ENCODE data around the gene UGT2A3. TPM values are rescaled to one million over a fixed set of nuclear protein-coding genes. Genes with fewer than 3 reads are reported as not detected.
"Not testable (repeated sequence)": the region's sequence is repeated elsewhere in the genome, so short reads cannot be mapped to it uniquely, and the experiment has no call there.

The UGT2A3 gene
- total RNA-seq, 4 donors from 2014 or later: 0.13 to 0.46 (median 0.13) TPM; not detected in 1

DNA sequence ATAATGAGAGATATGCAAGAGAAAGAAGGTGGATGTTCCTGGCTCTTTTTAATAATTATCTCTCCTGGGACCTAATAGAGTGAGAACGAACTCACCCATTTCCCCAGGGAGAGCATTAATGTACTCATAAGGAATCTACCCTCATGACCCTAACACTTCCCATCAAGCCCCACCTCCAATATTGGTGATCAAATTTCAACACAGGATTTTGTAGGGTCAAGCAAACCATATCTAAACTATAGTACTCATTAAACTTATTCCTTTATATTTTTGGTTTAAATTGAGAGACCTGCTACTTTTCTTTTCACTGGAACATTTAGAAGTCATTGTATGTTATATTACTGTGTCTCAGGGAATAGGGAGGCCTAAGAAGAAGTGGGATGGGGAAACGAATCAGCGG lies 2.6 kb downstream of the UGT2A3 start:
- Histone ChIP-seq H3K9me3 (no peaks in the 10 kb centered on the region), H3K36me3 (no peaks in the 10 kb centered on the region), H3K27ac (no peak overlapping the region), H3K27me3 (no peaks in the 10 kb centered on the region), H3K4me3 (no peak overlapping the region), H3K4me1 (no peaks in the 10 kb centered on the region)
- ATAC-seq (no peak), DNase-seq (no peak)
- TF ChIP-seq POLR2A (IDR thresholded peaks at IDR 0.05): no peak
- no peak for TF ChIP-seq CTCF (IDR thresholded peaks at IDR 0.05 in 4 of 5, conservative IDR thresholded peaks at IDR 0.05 in 1 of 5)
- in situ Hi-C loops (cut with MboI; ENCODE audit: low sequenced_read_pairs in 4 of 4): no loop called here
- intact Hi-C loops (cut with DNase I; ENCODE audit: low total_unique reads): no loop called here

DNA sequence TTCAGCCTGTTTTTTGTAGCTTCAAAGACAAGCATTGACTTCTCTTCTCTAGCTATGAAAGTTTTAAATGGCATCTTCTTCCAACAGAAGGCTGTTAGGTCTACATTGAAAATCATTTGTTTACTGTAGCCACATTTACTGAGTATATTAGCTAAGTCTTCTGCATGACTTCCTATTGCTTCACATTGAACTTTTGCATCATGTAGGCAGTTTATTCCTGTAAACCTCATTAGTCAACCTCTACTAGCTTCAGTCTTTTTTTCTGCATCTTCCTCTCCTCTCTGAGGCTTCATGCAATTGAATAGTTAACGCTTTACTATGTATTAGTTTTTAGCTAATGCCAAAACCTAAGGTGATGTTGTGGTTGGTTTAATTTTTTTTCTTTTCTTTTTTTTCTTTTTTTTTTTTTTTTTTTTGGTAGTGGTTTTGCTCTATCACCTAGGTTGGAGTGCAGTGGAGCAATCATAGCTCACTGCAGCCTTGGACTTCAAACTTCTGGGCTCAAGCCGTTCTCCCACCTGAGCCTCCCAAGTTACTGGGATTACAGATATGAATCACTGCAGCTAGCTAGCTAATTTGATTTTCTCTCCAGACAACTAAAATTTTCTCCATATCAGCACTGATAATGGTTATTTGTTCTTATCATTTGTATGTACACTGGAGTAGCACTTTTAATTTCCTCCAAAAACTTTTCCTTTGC lies 3.4 kb downstream of the UGT2A3 start:
- Histone ChIP-seq H3K4me1 (no peaks in the 10 kb centered on the region), H3K27ac (no peak overlapping the region), H3K9me3 (no peaks in the 10 kb centered on the region), H3K36me3 (no peaks in the 10 kb centered on the region), H3K4me3 (no peak overlapping the region), H3K27me3 (no peaks in the 10 kb centered on the region)
- no peak for DNase-seq
- TF ChIP-seq CTCF (IDR thresholded peaks at IDR 0.05 in 4 of 5, conservative IDR thresholded peaks at IDR 0.05 in 1 of 5) (no peak), POLR2A (IDR thresholded peaks at IDR 0.05) (no peak)
- in situ Hi-C loops (cut with MboI; ENCODE audit: low sequenced_read_pairs in 4 of 4): no loop called here
- intact Hi-C loops (cut with DNase I; ENCODE audit: low total_unique reads): no loop called here
- ATAC-seq: no peak

GRCh38 chr4:68929076-68929737 lies 22.4 kb downstream of the UGT2A3 start:
- intact Hi-C loops (cut with DNase I; ENCODE audit: low total_unique reads): no loop called here
- in situ Hi-C loops (cut with MboI; ENCODE audit: low sequenced_read_pairs in 4 of 4): no loop called here
- Histone ChIP-seq H3K36me3 (no peaks in the 10 kb centered on the region), H3K4me3 (no peak overlapping the region), H3K27ac (no peak overlapping the region), H3K27me3 (no peaks in the 10 kb centered on the region), H3K9me3 (no peaks in the 10 kb centered on the region), H3K4me1 (no peaks in the 10 kb centered on the region)
- no peak for ATAC-seq
- TF ChIP-seq POLR2A (IDR thresholded peaks at IDR 0.05): no peak
- TF ChIP-seq CTCF (IDR thresholded peaks at IDR 0.05 in 4 of 5, conservative IDR thresholded peaks at IDR 0.05 in 1 of 5): no peak
- DNase-seq: no peak

GRCh38 chr4:68927165-68927564 lies 24.4 kb downstream of the UGT2A3 start:
- Histone ChIP-seq H3K9me3 (no peaks in the 10 kb centered on the region), H3K27ac (no peak overlapping the region), H3K4me1 (no peaks in the 10 kb centered on the region), H3K36me3 (no peaks in the 10 kb centered on the region), H3K4me3 (no peak overlapping the region), H3K27me3 (no peaks in the 10 kb centered on the region)
- in situ Hi-C loops (cut with MboI; ENCODE audit: low sequenced_read_pairs in 4 of 4) (no loop called here), intact Hi-C loops (cut with DNase I; ENCODE audit: low total_unique reads) (no loop called here)
- ATAC-seq: no peak
- DNase-seq: no peak
- TF ChIP-seq POLR2A (IDR thresholded peaks at IDR 0.05): no peak
- TF ChIP-seq CTCF (IDR thresholded peaks at IDR 0.05 in 4 of 5, conservative IDR thresholded peaks at IDR 0.05 in 1 of 5): no peak

DNA sequence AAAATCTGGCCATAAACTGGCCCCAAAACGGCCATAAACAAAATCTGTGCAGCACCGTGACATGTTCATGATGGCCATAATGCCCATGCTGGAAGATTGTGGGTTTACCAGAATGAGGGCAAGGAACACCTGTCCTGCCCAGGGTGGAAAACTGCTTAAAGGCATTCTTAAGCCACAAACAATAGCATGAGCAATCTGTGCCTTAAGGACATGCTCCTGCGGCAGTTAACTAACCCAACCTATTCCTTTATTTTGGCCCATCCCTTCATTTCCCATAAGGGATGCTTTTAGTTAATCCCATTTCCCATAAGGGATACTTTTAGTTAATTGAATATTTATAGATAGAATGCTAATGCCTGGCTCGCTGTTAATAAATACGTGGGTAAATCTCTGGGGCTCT lies 29.4 kb downstream of the UGT2A3 start:
- H3K36me3 ChIP-seq; H3K4me3 ChIP-seq; in situ Hi-C loops (cut with MboI; ENCODE audit: low sequenced_read_pairs in 4 of 4); intact Hi-C loops (cut with DNase I; ENCODE audit: low total_unique reads); H3K4me1 ChIP-seq; ATAC-seq; H3K9me3 ChIP-seq; H3K27me3 ChIP-seq; H3K27ac ChIP-seq; DNase-seq: not testable (repeated sequence)

Data from gastrocnemius medialis (tissue), 4 donors.